HepG2 (cell line): ENCODE measurements around the gene CEP135. TPM values are rescaled to one million over a fixed set of nuclear protein-coding genes. Genes with fewer than 3 reads are reported as not detected.

Source experiments
- ATAC-seq: fragments of 200-7000 bp; cut with Tn5 transposase; 3 replicates; pipeline ENCODE4 v1.9.1; 2020; ENCODE audit warnings: mild to moderate bottlenecking, moderate library complexity
- BruUV-seq: library from RNA; stranded (reverse); fragments of 400-500 nt; replicated peaks from 2 replicates; lab custom pipeline; 2021; lab: Mats Ljungman, UMichigan
- CTCF ChIA-PET: fragments of 300-600 bp; formaldehyde crosslinking; extraction: SDS; loops from one replicate; lab custom pipeline; 2021; ENCODE audit warnings: low total read pairs, inconsistent platforms, low intra/inter-chr PET ratio; lab: Yijun Ruan, JAX
- POLR2A ChIA-PET: fragments of 350-600 bp; sonication (Branson Sonifier 250); formaldehyde crosslinking; loops from one replicate; lab custom pipeline; 2020; ENCODE audit warnings: antibody characterized with exemption, inconsistent platforms; lab: Yijun Ruan, JAX
- DNase-seq: peaks from one replicate; pipeline ENCODE4 v3.0.0-alpha.2; 2015; ENCODE audit warnings: low spot score
- FAIRE-seq: peaks from 3 replicates; lab custom pipeline; 2011; peaks lifted over from hg19 to GRCh38; lab: Jason Lieb, UNC
- H2AFZ ChIP-seq: one replicate; pipeline ENCODE4 v1.6.1; 2011; ENCODE audit warnings: low read length, inconsistent platforms
- H3K27ac ChIP-seq: fragments of 300-600 bp; 3 replicates; pipeline ENCODE4 v1.8.0; 2011; ENCODE audit warnings: mixed run types, mild to moderate bottlenecking, mixed read lengths, low read length, inconsistent platforms; ENCODE audit not compliant: insufficient read depth; ENCODE audit errors: extremely low read length
- H3K27me3 ChIP-seq, 2 experiments: fragments of 200-600 bp in 1 of 2; 2 replicates in 1 of 2; 3 replicates in 1 of 2; pipeline versions ENCODE4 v1.6.0 to v1.8.0; 2011; ENCODE audit warnings: low read length in 2 of 2, mild to moderate bottlenecking in 2 of 2, moderate library complexity in 2 of 2, inconsistent platforms in 1 of 2; ENCODE audit not compliant: insufficient read depth in 2 of 2, control insufficient read depth in 1 of 2
- H3K36me3 ChIP-seq, 2 experiments: fragments of 200-600 bp in 1 of 2; replicated peaks in 1 of 2; 2 replicates in 1 of 2; 3 replicates in 1 of 2; pipeline versions ENCODE4 v1.5.1 to v1.8.0; 2011; ENCODE audit warnings: low read length in 2 of 2, inconsistent platforms in 1 of 2; ENCODE audit not compliant: insufficient read depth in 2 of 2, control insufficient read depth in 1 of 2
- H3K4me1 ChIP-seq: 2 replicates; pipeline ENCODE4 v1.5.1; 2012; ENCODE audit warnings: low read length, inconsistent platforms; ENCODE audit not compliant: insufficient read depth
- H3K4me2 ChIP-seq: 2 replicates; pipeline ENCODE4 v1.6.0; 2011; ENCODE audit warnings: low read depth, low read length, inconsistent platforms
- H3K4me3 ChIP-seq, 3 experiments: fragments of 200-600 bp in 1 of 3; sonication (generic), shearing (Covaris generic) in 1 of 3; replicated peaks in 1 of 3; 2 replicates each; pipeline ENCODE4 v1.5.1; 2011 to 2016; ENCODE audit warnings: low read length in 3 of 3, inconsistent platforms in 2 of 3, low read depth in 2 of 3, mild to moderate bottlenecking in 2 of 3, control low read depth in 1 of 3, mixed read lengths in 1 of 3; ENCODE audit not compliant: insufficient read depth in 1 of 3
- H3K79me2 ChIP-seq: one replicate; pipeline ENCODE4 v1.6.1; 2011; ENCODE audit warnings: low read length, inconsistent platforms; ENCODE audit not compliant: insufficient read depth
- H3K9ac ChIP-seq: 2 replicates; pipeline ENCODE4 v1.6.0; 2011; ENCODE audit warnings: mild to moderate bottlenecking, low read depth, low read length, inconsistent platforms; ENCODE audit not compliant: insufficient read depth
- H3K9me3 ChIP-seq: 2 replicates; pipeline ENCODE4 v1.5.1; 2012; ENCODE audit warnings: mild to moderate bottlenecking, low read length
- H4K20me1 ChIP-seq: 2 replicates; pipeline ENCODE4 v1.6.0; 2011; ENCODE audit warnings: inconsistent platforms, mild to moderate bottlenecking, low read length, moderate library complexity; ENCODE audit not compliant: insufficient read depth
- AGO1 ChIP-seq: fragments of 200-400 bp; formaldehyde crosslinking; IDR thresholded peaks from 2 replicates; pipeline ENCODE4 v1.6.1; 2017; ENCODE audit warnings: mild to moderate bottlenecking, low read depth, low read length, moderate library complexity; ENCODE audit not compliant: poor library complexity, severe bottlenecking
- ARID2 ChIP-seq: sonication (generic); formaldehyde crosslinking; IDR thresholded peaks from 2 replicates; pipeline ENCODE4 v1.8.1; 2022; ENCODE audit warnings: mild to moderate bottlenecking, missing genetic modification reagents, borderline replicate concordance
- CBFB ChIP-seq: sonication (generic); formaldehyde crosslinking; IDR thresholded peaks from 2 replicates; pipeline ENCODE4 v1.4.0; 2020; ENCODE audit warnings: missing genetic modification reagents
- CENPBD1 ChIP-seq: sonication (generic); formaldehyde crosslinking; IDR thresholded peaks from 2 replicates; pipeline ENCODE4 v1.8.0; 2022; ENCODE audit warnings: missing genetic modification reagents, low read depth, mild to moderate bottlenecking, borderline replicate concordance
- HNRNPH1 ChIP-seq: fragments of 200-400 bp; formaldehyde crosslinking; optimal IDR thresholded peaks from 2 replicates; pipeline ENCODE3; 2017; ENCODE audit warnings: mild to moderate bottlenecking, low read depth, low read length
- KDM3A ChIP-seq: IDR thresholded peaks from 2 replicates; pipeline ENCODE4 v1.6.1; 2018; ENCODE audit warnings: low read depth, missing compliant biosample characterization
- MATR3 ChIP-seq: sonication (generic); formaldehyde crosslinking; IDR thresholded peaks from 2 replicates; pipeline ENCODE4 v1.4.0; 2020; ENCODE audit warnings: missing genetic modification reagents
- MLX ChIP-seq: IDR thresholded peaks from 2 replicates; pipeline ENCODE4 v1.6.1; 2016
- PTBP1 ChIP-seq: fragments of 200-400 bp; formaldehyde crosslinking; IDR thresholded peaks from 2 replicates; pipeline ENCODE4 v1.6.1; 2018; ENCODE audit warnings: low read length, low read depth; ENCODE audit not compliant: poor library complexity, severe bottlenecking
- RXRB ChIP-seq: IDR thresholded peaks from 2 replicates; pipeline ENCODE4 v1.6.1; 2016; ENCODE audit warnings: borderline replicate concordance, missing genetic modification reagents, missing compliant biosample characterization
- SNAPC4 ChIP-seq: sonication (generic); formaldehyde crosslinking; IDR thresholded peaks from 2 replicates; pipeline ENCODE4 v1.4.0; 2020; ENCODE audit warnings: mild to moderate bottlenecking, missing genetic modification reagents
- TBL1XR1 ChIP-seq: fragments of 150-350 bp; IDR thresholded peaks from 2 replicates; pipeline ENCODE4 v1.6.1; 2014; ENCODE audit warnings: borderline replicate concordance, low read length; ENCODE audit not compliant: partially characterized antibody
- ZNF232 ChIP-seq: sonication (generic); formaldehyde crosslinking; IDR thresholded peaks from 2 replicates; pipeline ENCODE4 v1.4.0; 2020; ENCODE audit warnings: missing genetic modification reagents, borderline replicate concordance
- ZNF276 ChIP-seq: sonication (generic); formaldehyde crosslinking; IDR thresholded peaks from 2 replicates; pipeline ENCODE4 v1.4.0; 2020; ENCODE audit warnings: mild to moderate bottlenecking, low read depth, missing genetic modification reagents
- ZNF354B ChIP-seq: sonication (generic); formaldehyde crosslinking; IDR thresholded peaks from 2 replicates; pipeline ENCODE4 v1.8.0; 2022; ENCODE audit warnings: mild to moderate bottlenecking, missing genetic modification reagents
- ZNF44 ChIP-seq: sonication (generic); formaldehyde crosslinking; IDR thresholded peaks from 2 replicates; pipeline ENCODE4 v1.5.1; 2020; ENCODE audit warnings: mild to moderate bottlenecking, missing genetic modification reagents
- ZNF614 ChIP-seq: IDR thresholded peaks from 2 replicates; pipeline ENCODE4 v1.6.1; 2018; ENCODE audit warnings: missing biosample characterization, missing genetic modification reagents, inconsistent platforms, borderline replicate concordance
- WGBS: methylation state at CpG from one replicate; pipeline ENCODE4 v1.1.6; 2017; ENCODE audit warnings: low lambda C conversion rate; 5-methylcytosine and 5-hydroxymethylcytosine counted together
- in situ Hi-C: cut with HindIII; loops from 2 replicates; pipeline ENCODE4 v1.10.0; 2017; ENCODE audit warnings: low pct_unique_long_range_greater_than_20kb; ENCODE audit not compliant: extremely low pct_ligation_motif_present
- intact Hi-C: fragments of 100-400 bp; cut with micrococcal nuclease; formaldehyde crosslinking; loops from one replicate; pipeline ENCODE4 v1.10.0; 2022; ENCODE audit not compliant: unreplicated experiment
- polyA plus RNA-seq, 8 experiments: library from polyadenylated mRNA; depleted of rRNA in 3 of 8; stranded (reverse) in 7 of 8; unstranded in 1 of 8; fragments of >200 nt; fragmentation: Illumina TruSeq in 4 of 8; extraction: Trizol in 4 of 8; gene quantifications; 2 replicates each; pipeline versions ENCODE4 v1.2.1 to v1.2.3, GENCODE V29; 2011 to 2016; ENCODE audit warnings: low read depth in 4 of 8, missing spikeins in 1 of 8, mixed read lengths in 1 of 8; ENCODE audit not compliant: insufficient read depth in 1 of 8
- total RNA-seq, 5 experiments: library from RNA; depleted of rRNA; stranded (reverse); fragments of >200 nt; fragmentation: Illumina TruSeq; extraction: Trizol; gene quantifications; 2 replicates each; pipeline ENCODE4 v1.2.3, GENCODE V29; 2016; ENCODE audit warnings: low read depth in 1 of 5

The CEP135 gene
- total and polyA plus RNA-seq, 2 of the 13 experiments (the other 11 are each of a cell fraction or from before 2014, with no cell fraction given) = 1.7 to 8.8 TPM

GRCh38 chr4:55993994-55994663 is 45.4 kb downstream of the CEP135 start:
- H3K9me3 ChIP-seq = no peaks in the 10 kb centered on the region
- BruUV-seq = no TSS peak
- no peak for DNase-seq
- H4K20me1 ChIP-seq = no peaks in the 10 kb centered on the region
- intact Hi-C loops = no loop called here
- H3K27me3 ChIP-seq = no peaks in the 10 kb centered on the region
- H3K79me2 ChIP-seq = no peaks in the 10 kb centered on the region
- H3K9ac ChIP-seq = no peak overlapping the region
- H3K4me3 ChIP-seq = no peak overlapping the region
- POLR2A ChIA-PET = no interaction called here
- WGBS = 95% methylated on average over 3 of the region's 3 CpGs
- in situ Hi-C loops = no loop called here
- no peaks in the 10 kb centered on the region for H3K4me1 ChIP-seq
- no peak overlapping the region for H2AFZ ChIP-seq
- H3K27ac ChIP-seq = no peak overlapping the region
- CTCF ChIA-PET = no interaction called here
- FAIRE-seq = no peak
- H3K36me3 ChIP-seq = no peaks in the 10 kb centered on the region
- ATAC-seq = no peak
- no peak overlapping the region for H3K4me2 ChIP-seq
- TF ChIP-seq ZNF276 (CRISPR knock-in tag) (no peak), MATR3 (CRISPR knock-in tag) (no peak), CBFB (CRISPR knock-in tag) (no peak), MLX (CRISPR knock-in tag) (no peak), TBL1XR1 (no peak), ZNF232 (CRISPR knock-in tag) (no peak), RXRB (CRISPR knock-in tag) (no peak), PTBP1 (no peak), AGO1 (no peak), HNRNPH1 (no peak), KDM3A (no peak), ZNF44 (CRISPR knock-in tag) (no peak), ZNF354B (CRISPR knock-in tag) (no peak), ZNF614 (no peak), ARID2 (no peak), CENPBD1 (no peak), SNAPC4 (CRISPR knock-in tag) (no peak)
